Measurements from ENCODE around the gene UNC5A.

The UNC5A gene

GRCh38 chr5:176781638-176782570, 28.5 kb upstream of the UNC5A start:
- DNase-seq (ENCODE audit: extremely low read depth in 1 of 2, low read depth in 1 of 2), result no peak

DNA sequence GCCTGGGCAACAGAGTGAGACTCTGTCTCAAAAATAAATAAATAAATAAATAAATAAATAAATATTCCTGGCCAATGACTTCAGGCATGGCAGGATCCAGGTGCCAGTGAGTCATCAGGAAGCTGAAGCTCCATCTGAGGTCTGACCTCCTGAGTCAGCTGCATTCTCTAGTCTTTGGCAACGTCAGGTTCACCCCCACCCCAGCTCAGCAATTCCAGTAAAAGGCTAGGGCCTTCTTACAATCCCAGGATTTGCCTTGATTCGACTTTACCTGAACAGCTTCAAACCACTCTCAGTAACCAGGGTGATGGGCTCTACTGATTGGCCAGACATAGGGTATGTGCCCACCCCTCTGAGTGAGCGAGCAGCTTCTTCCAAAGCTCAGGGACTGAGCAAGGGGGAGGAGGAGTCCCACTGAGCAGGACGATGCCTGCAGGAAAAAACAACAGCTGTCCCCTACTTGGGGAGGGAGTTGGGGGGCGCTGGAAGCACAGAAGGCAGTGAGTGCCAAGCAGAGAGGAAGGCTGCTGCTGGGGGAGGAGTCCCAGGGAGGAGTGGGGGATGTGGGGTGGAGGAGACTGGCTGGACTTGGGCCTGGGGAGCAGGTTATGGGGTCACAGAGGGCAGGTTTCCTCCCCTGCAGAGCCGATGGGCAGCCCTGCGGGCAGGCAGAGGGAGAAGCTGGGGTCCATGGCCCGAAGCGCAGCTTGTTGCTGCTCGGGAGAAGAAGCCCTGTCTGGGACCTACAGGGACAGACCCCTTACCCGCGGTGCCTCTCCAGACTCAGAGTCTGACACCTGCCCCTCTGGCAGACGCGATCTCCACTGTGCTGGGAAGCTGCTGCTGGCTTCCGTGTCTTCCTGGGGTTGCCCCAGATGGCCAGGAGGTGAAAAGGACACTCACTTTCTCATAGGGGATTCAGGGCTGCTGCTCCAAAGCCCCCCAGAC, 25.9 kb upstream of the UNC5A start:
- no peak for DNase-seq (ENCODE audit: extremely low read depth in 1 of 2, low read depth in 1 of 2)

- no peak for DNase-seq (ENCODE audit: extremely low read depth in 1 of 2, low read depth in 1 of 2)
These were observed 24.9 kb upstream of the UNC5A start for GRCh38 chr5:176785184-176786145.

DNA sequence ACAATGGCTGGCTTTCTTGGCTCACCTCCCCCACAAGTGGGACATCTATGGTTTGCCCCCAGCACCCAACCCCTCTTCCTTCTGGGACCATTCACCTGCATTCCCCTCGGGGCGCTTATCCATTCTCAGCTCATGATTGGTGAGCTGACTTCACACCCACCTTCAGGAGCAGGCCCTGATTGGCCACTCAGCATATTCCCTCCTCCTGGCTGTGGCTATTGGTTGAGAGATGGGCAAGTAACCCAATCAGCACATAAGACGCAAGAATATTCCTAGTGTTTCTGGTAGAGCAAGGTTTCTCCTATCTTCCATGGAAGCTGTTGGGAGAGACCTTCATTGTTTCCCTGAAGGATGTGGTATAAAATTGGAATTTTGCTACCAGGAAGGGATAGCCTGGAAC, 22.7 kb upstream of the UNC5A start:
- no peak for DNase-seq (ENCODE audit: extremely low read depth in 1 of 2, low read depth in 1 of 2)

GRCh38 chr5:176788091-176788490, 22.3 kb upstream of the UNC5A start:
- DNase-seq (ENCODE audit: extremely low read depth in 1 of 2, low read depth in 1 of 2), result no peak

DNA sequence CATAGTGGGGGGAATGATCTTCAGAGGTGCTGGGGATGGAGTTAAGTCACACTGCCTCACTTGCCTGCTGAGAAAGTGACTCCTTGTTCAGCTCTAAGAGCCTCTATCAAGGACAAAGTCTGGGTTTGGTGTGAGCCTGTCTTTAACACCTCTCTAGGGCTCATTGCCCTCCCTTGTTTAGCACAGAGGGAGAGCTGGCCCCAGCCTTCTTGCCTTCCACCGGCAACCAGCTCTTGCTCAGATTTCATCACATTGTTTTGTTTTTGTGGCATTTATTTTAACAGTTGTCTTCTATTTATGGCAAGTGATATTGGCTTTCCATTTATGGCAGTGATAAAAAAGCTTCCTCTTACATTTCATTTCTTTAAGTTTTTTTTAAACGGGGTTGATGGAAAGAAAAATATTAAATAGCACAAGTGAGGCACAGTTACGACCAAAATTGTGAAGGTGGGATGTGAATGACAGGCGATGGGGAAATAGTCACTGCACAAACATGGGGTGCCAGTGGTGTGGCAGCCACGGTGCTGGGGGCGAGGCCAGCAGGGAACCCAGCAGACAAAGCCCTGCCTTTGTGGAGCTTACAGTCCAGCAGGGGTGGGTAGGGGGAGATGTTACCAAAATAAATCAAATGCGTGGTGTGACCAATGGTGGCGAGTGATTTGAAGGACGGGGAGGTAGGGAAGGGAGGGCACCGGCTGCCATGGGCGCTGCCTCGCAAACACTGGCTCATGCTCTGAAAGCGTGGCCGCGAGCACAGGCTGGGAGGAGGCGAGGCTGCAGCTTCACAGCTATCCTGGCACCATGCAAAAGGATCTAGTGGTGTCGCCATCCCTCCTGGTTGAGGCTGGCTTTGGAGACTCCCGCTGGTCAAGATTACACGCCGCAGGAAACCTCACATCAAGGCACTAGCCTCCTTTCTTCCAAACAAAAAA, 21.2 kb upstream of the UNC5A start:
- no peak for DNase-seq (ENCODE audit: extremely low read depth in 1 of 2, low read depth in 1 of 2)

GRCh38 chr5:176789873-176790615, 20.3 kb upstream of the UNC5A start:
- DNase-seq (ENCODE audit: extremely low read depth in 1 of 2, low read depth in 1 of 2), result no peak

GRCh38 chr5:176790941-176791340, 19.4 kb upstream of the UNC5A start:
- no peak for DNase-seq (ENCODE audit: extremely low read depth in 1 of 2, low read depth in 1 of 2)

GRCh38 chr5:176792655-176793342, 17.6 kb upstream of the UNC5A start:
- DNase-seq (ENCODE audit: extremely low read depth in 1 of 2, low read depth in 1 of 2), result no peak

DNA sequence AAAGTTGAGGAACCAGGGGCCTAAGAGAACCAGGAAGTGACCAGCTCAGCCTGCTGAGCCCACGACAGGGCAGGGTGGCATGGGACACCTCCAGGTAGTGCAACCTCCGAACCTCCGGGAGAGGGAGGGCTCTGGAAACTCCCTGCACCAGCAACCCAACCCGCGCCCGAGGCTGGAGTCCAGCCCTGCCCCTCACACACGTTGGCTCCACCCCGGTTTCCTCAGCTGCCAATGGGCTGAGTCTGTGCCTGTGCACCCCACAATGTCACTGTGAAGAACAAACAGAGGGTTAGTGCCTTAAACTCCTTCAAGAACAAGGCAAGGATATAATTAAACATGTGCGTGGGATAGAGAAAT, 17.0 kb upstream of the UNC5A start:
- DNase-seq (ENCODE audit: extremely low read depth in 1 of 2, low read depth in 1 of 2), result no peak

GRCh38 chr5:176793736-176794135, 16.6 kb upstream of the UNC5A start:
- no peak for DNase-seq (ENCODE audit: extremely low read depth in 1 of 2, low read depth in 1 of 2)

- DNase-seq (ENCODE audit: extremely low read depth in 1 of 2, low read depth in 1 of 2), result no peak
These were observed 15.8 kb upstream of the UNC5A start for GRCh38 chr5:176794509-176794908.

DNA sequence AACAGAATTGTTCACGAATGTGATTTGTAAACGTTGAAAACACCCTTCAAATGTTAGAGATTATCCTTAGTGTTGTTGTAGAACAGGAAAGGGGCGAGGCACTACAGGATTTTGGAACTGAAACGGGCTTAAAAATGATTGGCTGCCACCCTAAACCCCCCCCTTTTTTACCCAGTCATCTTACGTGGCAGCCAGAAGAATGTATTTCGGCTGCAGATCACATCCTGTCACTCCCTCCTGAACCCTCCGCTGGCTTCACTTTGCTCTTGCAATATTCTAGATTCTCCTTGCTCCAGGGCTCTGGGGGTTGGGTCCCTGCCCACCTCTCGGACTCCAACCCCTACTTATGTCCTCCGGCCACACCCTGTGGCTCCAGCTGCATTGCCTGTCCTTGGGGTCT, 13.9 kb upstream of the UNC5A start:
- DNase-seq (ENCODE audit: extremely low read depth in 1 of 2, low read depth in 1 of 2), result no peak

DNA sequence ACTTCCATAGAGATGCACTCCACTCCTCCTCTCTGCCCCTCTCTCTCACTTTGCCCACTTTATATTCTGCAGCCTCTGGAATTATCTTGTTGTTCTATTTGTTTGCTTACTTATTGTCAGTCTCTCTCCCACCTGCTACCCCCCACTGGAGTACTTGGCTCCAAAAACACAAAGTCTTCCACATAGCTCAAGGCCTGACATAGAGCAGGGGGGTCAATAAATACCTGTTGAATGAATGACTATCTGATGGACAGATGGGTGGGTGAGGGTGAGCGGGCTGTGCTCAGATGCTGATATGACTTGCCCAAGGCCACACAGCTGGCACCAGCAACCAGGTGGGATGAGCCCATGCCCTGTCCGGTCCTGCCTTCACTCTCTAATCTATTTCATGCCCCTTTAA, 13.4 kb upstream of the UNC5A start:
- DNase-seq (ENCODE audit: extremely low read depth in 1 of 2, low read depth in 1 of 2), result no peak

- no peak for DNase-seq (ENCODE audit: extremely low read depth in 1 of 2, low read depth in 1 of 2)
These were observed 12.8 kb upstream of the UNC5A start for GRCh38 chr5:176797456-176798050.

DNA sequence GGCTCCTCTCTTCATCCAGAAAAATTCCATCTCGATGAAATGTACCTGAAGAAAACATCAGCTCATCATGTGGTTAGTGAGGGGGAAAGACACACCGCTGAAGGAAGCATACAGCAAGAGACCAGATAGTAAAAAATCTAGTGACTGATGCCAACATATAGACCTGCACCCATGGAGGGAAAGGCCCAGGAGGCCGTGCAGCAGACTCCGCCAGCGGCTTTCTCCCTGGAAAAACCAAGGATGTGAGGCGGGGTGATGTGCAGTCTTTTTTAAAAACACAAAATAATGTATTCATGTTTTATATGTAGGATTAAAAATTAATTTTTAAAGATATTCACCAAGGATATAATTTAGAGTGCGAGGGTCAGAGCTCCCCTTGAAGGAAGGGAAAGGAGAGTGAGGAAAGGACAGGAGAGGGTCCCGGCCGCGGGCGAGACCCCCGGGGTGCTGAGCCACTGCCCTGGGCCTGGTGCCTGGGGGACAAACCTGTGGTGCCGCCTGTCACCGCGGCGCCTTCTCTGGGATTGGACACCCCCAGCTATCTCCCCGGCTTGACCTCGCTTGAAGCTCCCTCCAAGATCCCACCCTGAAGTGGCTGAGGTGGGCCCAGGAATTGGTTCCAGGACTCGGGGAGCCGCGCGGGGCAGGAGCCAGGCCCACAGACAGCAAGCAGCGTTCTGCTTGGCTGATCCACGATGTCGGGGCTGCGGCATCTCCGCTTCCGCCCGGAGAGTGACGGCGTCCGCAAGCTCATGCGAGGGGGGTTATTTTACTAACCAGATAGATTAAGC, 12.1 kb upstream of the UNC5A start:
- no peak for DNase-seq (ENCODE audit: extremely low read depth in 1 of 2, low read depth in 1 of 2)

DNA sequence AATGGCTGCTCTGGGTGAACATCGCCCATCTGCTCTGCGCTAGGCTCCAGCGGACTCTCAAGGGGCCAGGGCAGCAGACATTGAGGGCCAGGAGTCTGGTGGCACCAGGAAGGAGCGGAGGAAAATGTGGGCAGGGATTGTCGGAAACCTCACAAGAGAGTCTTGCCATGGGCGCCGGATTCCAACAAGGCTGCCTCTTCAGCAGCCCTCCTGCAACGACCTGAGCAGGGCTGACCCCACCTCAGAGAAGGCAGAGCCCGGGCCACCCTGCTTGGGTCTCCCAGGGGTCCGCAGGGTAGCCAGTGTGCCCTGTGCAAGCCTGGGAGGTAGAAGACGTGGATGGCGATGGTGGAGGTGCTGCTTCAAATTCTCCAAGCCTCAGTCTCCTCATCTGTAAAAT, 11.4 kb upstream of the UNC5A start:
- no peak for DNase-seq (ENCODE audit: extremely low read depth in 1 of 2, low read depth in 1 of 2)

Data from stimulated activated CD8-positive, alpha-beta memory T cell treated with anti-CD3 and anti-CD28 coated beads, Interleukin-7, amount 100 ng/mL, for 48 hours (primary cell).